GM18526 (cell line): ENCODE measurements around the gene RANBP1.

ENCODE experiments used
- POLR2A ChIP-seq: IDR thresholded peaks from 3 replicates; pipeline ENCODE4 v1.6.1; 2011; ENCODE audit not compliant: insufficient read length; ENCODE audit errors: extremely low read depth

Gene RANBP1

DNA sequence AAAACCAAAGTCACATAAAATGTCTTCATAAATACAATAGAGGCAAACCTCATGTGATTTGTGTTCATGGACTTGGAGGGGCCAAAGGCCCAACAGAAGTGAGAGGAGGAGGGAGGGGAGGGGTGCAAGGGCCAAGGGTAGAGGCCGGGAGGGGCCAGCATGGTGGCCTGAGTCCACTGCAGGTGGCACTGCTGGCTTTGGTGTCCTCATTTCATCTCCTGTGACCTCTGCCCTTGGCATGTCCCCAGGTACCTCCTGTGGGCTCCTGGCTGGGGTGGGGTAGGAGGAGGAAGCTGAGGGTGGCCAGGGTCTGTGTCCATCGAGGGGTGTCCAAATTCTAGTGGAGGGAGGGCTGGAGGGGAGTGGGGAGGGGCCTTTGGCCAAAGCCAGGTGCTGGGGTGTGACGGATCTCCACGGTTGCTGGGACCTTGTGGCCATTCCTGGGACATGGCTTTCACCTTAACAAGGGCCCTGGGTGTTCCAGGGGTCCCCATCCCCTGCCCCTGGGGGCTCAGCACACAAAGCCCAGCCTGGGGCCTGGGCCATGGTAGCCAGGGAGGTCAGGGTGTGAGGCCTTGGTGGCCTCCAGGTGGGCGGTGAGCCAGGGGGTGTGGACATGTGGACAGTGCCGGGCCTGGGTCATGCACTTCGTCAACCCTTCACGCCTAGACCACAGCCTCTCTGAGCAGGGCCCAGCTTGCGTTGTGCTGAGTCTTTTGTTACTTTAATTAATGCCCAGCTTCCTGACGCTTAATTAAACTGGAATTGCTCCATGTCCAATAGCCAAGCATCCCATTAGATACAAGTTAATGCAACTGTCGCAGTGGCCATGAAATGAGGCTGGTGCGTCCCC, 55.6 kb downstream of the RANBP1 start:
- TF ChIP-seq POLR2A: no peak

DNA sequence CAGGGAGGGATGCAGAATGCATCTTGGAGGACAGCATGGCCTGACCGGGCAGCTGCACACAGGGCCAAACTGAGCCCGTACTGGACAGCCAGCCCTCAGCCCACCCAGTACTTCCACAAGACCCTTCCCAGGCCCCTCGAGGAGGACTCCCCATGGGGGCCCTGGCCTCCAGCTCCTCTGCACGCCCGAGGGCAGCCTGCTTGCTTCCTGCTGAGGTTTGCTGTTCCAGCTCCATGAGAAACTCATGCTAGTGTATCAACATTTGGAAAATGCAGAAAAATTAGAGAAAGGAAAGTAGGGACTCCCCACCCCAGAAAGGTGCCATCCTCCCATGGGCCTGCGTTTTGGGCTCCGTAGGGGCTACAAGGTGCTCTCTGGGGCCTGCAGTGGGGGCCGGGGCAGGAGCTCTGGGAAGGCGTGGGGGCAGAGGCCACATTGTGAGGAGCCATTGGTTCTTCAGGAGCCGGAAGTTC, 56.3 kb downstream of the RANBP1 start:
- no peak for TF ChIP-seq POLR2A

DNA sequence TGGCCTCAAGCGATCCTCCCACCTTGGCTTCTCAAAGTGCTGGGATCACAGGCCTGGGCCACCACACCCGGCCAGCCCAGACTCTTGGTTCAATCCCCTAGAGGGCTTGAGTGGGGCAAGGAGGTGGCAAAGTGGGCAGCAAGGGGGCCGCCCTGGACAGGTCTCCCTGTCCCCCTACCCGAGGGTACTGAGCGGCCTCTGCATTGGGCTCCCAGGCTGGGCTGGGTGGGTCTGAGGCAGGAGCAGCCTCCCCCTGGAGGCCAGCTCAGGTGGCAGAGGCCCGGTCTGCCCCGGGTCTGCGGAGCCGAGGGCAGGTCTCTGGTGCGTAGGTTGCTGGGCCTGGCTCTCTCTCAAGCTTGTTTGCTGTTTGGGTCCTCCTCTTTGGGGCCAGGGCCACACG, 57.3 kb downstream of the RANBP1 start:
- TF ChIP-seq POLR2A: no peak

- no peak for TF ChIP-seq POLR2A
These were observed 57.9 kb downstream of the RANBP1 start for GRCh38 chr22:20173772-20174171.

DNA sequence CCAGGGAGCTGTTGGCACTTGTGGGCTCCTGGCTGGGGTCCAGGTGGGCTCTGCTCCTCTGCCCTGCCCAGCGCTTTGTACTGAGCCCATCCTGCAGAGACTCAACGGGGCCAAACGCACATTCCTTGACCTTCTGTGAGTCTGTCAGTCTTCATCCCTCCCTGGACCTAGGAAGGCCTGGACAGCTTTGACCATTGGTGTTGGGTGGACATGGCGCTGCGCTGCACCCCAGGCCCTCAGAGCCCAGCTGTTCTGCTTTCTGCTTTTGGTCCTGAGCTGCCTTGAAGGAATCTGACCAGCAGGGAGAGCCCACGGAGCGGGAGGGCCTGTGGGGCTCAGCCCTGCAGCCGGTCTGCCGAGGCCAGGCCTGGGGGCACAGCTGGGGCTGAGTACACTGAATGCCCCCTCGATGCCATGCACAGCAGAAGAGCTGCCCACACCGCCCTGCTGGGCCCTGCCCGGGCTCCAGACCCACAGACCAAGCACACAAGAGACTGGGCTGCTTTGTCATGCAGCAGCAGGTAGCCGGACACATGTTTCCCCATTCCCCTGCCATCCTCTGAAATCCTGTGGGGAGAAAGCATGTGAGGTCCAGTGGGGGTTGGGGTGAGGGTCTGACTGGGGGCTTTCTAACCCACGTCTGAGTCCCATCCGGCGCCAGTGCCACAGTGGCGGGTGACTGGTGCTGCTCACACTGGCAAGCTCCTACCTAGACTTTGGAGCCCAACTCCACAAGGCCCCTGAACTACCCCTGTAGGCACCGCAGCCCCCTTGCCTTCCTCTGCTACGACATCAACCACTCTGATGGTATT, 59.1 kb downstream of the RANBP1 start:
- TF ChIP-seq POLR2A: no peak

GRCh38 chr22:20175597-20175900, 59.6 kb downstream of the RANBP1 start:
- no peak for TF ChIP-seq POLR2A

DNA sequence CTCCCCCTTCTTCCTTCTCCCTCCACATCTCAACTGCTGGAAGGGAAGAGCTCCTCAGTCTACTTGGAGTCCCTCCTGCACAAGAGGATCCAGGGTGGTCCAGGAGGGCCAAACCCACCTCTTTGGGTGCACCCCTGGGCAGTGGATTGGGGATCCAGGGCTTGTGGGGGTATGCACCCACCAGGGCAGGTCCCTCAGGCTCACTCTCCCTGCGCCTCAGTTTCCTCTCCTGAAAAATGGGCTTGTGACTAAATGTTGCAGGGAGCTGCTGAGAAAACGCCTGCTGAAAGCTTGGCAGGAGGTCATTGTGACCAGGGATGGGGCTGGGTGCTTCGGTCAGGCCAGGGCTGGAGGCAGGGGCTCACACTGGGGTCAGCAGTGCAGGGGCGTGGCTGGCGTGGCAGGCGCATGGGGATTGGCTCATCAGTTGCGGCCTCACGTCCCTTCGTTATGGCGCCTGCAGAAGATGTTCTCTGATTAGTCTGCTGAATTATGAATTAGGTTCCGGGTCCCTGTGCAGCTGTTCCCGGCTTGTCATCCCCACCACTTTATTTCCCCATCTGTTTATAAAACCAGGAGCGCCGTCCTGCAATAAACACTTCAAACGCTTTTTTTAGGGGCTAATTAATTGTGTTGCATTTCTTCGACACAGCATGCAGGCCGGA, 60.6 kb downstream of the RANBP1 start:
- no peak for TF ChIP-seq POLR2A
